IMR-90 (cell line): ENCODE data around the gene FBRSL1. TPM values are rescaled to one million over a fixed set of nuclear protein-coding genes. Genes with fewer than 3 reads are reported as not detected.

Experiments
- ATAC-seq: fragments of 200-7000 bp; cut with Tn5 transposase; 2 replicates; pipeline ENCODE4 v1.9.1; 2020; ENCODE audit warnings: low read depth, mild to moderate bottlenecking, moderate library complexity
- BruUV-seq: library from RNA; stranded (reverse); fragments of 400-500 nt; replicated peaks from 2 replicates; lab custom pipeline; 2021; lab: Mats Ljungman, UMichigan
- CTCF ChIA-PET: fragments of 300-600 bp; formaldehyde crosslinking; extraction: SDS; loops from one replicate; lab custom pipeline; 2021; ENCODE audit warnings: antibody characterized with exemption; lab: Yijun Ruan, JAX
- POLR2A ChIA-PET: fragments of 300-600 bp; sonication (Branson Sonifier 250); formaldehyde crosslinking; loops from one replicate; lab custom pipeline; 2022; ENCODE audit warnings: antibody characterized with exemption; ENCODE audit not compliant: unreplicated experiment; lab: Charles Lee
- DNase-seq: peaks from one replicate; pipeline ENCODE4 v3.0.0; 2013
- H2AFZ ChIP-seq: replicated peaks from 2 replicates; pipeline ENCODE3; 2013; ENCODE audit warnings: low read length, mild to moderate bottlenecking; ENCODE audit not compliant: poor library complexity
- H2AK5ac ChIP-seq: 2 replicates; pipeline ENCODE4 v1.6.1; 2013; ENCODE audit warnings: low read depth, low read length, inconsistent platforms
- H2AK9ac ChIP-seq: replicated peaks from 2 replicates; pipeline ENCODE3; 2013; ENCODE audit warnings: mild to moderate bottlenecking, low read depth, low read length, moderate library complexity; ENCODE audit not compliant: poor library complexity
- H2BK120ac ChIP-seq: 2 replicates; pipeline ENCODE4 v1.6.1; 2013; ENCODE audit warnings: low read depth, low read length, inconsistent platforms
- H2BK15ac ChIP-seq: 3 replicates; pipeline ENCODE4 v1.6.1; 2013; ENCODE audit warnings: low read depth, low read length, inconsistent platforms
- H2BK20ac ChIP-seq: 2 replicates; pipeline ENCODE4 v1.6.1; 2013; ENCODE audit warnings: low read depth, mild to moderate bottlenecking, inconsistent platforms, low read length, moderate library complexity
- H2BK5ac ChIP-seq: 2 replicates; pipeline ENCODE4 v1.6.1; 2013; ENCODE audit warnings: mild to moderate bottlenecking, low read depth, low read length, inconsistent platforms; ENCODE audit not compliant: poor library complexity, severe bottlenecking
- H3K14ac ChIP-seq: replicated peaks from 2 replicates; pipeline ENCODE4 v1.6.1; 2013; ENCODE audit warnings: low read depth, low read length, inconsistent platforms
- H3K18ac ChIP-seq: 2 replicates; pipeline ENCODE4 v1.6.1; 2013; ENCODE audit warnings: low read depth, low read length, control low read depth
- H3K23ac ChIP-seq: 2 replicates; pipeline ENCODE4 v1.6.1; 2013; ENCODE audit warnings: low read depth, low read length, inconsistent platforms
- H3K27ac ChIP-seq: 2 replicates; pipeline ENCODE4 v1.5.1; 2013; ENCODE audit warnings: mild to moderate bottlenecking, control low read depth, low read length; ENCODE audit not compliant: insufficient read depth
- H3K27me3 ChIP-seq: 2 replicates; pipeline ENCODE4 v1.6.1; 2013; ENCODE audit warnings: low read length; ENCODE audit not compliant: control insufficient read depth, insufficient read depth
- H3K36me3 ChIP-seq: 2 replicates; pipeline ENCODE4 v1.6.1; 2013; ENCODE audit warnings: low read length, mixed read lengths; ENCODE audit not compliant: control insufficient read depth, insufficient read depth
- H3K4ac ChIP-seq: 2 replicates; pipeline ENCODE4 v1.6.1; 2013; ENCODE audit warnings: low read depth, low read length, inconsistent platforms
- H3K4me1 ChIP-seq: 2 replicates; pipeline ENCODE4 v1.6.1; 2013; ENCODE audit warnings: low read length, mixed read lengths; ENCODE audit not compliant: control insufficient read depth, insufficient read depth
- H3K4me2 ChIP-seq: 2 replicates; pipeline ENCODE4 v1.6.1; 2013; ENCODE audit warnings: low read depth, mild to moderate bottlenecking, control low read depth, low read length, moderate library complexity
- H3K4me3 ChIP-seq: 2 replicates; pipeline ENCODE4 v1.5.1; 2013; ENCODE audit warnings: low read depth, mild to moderate bottlenecking, control low read depth, low read length, moderate library complexity; ENCODE audit not compliant: insufficient read depth
- H3K56ac ChIP-seq: 2 replicates; pipeline ENCODE4 v1.6.1; 2013; ENCODE audit warnings: low read length, inconsistent platforms; ENCODE audit not compliant: insufficient read depth; ENCODE audit errors: extremely low read depth
- H3K79me1 ChIP-seq, 2 experiments: 2 replicates each; pipeline ENCODE4 v1.6.1; 2013; ENCODE audit warnings: low read length in 2 of 2, inconsistent platforms in 1 of 2, low read depth in 1 of 2
- H3K9ac ChIP-seq: 2 replicates; pipeline ENCODE4 v1.6.1; 2013; ENCODE audit warnings: low read depth, low read length, control low read depth
- H3K9me1 ChIP-seq: 2 replicates; pipeline ENCODE4 v1.6.1; 2013; ENCODE audit warnings: low read length, inconsistent platforms; ENCODE audit not compliant: insufficient read depth
- H3K9me3 ChIP-seq: 2 replicates; pipeline ENCODE4 v1.6.1; 2013; ENCODE audit warnings: low read length; ENCODE audit not compliant: control insufficient read depth, insufficient read depth
- H4K20me1 ChIP-seq: 2 replicates; pipeline ENCODE4 v1.6.1; 2013; ENCODE audit warnings: low read length, inconsistent platforms; ENCODE audit not compliant: insufficient read depth
- H4K5ac ChIP-seq: 2 replicates; pipeline ENCODE4 v1.6.1; 2013; ENCODE audit warnings: mild to moderate bottlenecking, low read depth, low read length, control low read depth
- H4K8ac ChIP-seq, 2 experiments: 2 replicates each; pipeline ENCODE4 v1.6.1; 2013; ENCODE audit warnings: low read depth in 2 of 2, low read length in 2 of 2, control low read depth in 1 of 2, inconsistent platforms in 1 of 2
- H4K91ac ChIP-seq: 2 replicates; pipeline ENCODE4 v1.6.1; 2013; ENCODE audit warnings: low read depth, low read length, inconsistent platforms; ENCODE audit not compliant: insufficient read depth
- BHLHE40 ChIP-seq: fragments of 150-350 bp; IDR thresholded peaks from 2 replicates; pipeline ENCODE4 v1.6.1; 2016; ENCODE audit warnings: mild to moderate bottlenecking, low read depth, low read length
- CEBPB ChIP-seq: IDR thresholded peaks from 2 replicates; pipeline ENCODE4 v1.6.1; 2012; ENCODE audit warnings: low read depth, low read length, improper control_type of control experiment
- CHD1 ChIP-seq: IDR thresholded peaks from 2 replicates; pipeline ENCODE4 v1.6.1; 2012; ENCODE audit warnings: low read depth, low read length, improper control_type of control experiment
- FOS ChIP-seq: fragments of 150-350 bp; IDR thresholded peaks from 2 replicates; pipeline ENCODE4 v1.6.1; 2016; ENCODE audit warnings: low read depth, low read length
- MAFK ChIP-seq: IDR thresholded peaks from 2 replicates; pipeline ENCODE4 v1.6.1; 2012; ENCODE audit warnings: low read depth, low read length, improper control_type of control experiment
- MAZ ChIP-seq: IDR thresholded peaks from 2 replicates; pipeline ENCODE4 v1.6.1; 2012; ENCODE audit warnings: low read depth, mild to moderate bottlenecking, low read length, improper control_type of control experiment, moderate library complexity, borderline replicate concordance
- MXI1 ChIP-seq: IDR thresholded peaks from 2 replicates; pipeline ENCODE4 v1.6.1; 2012; ENCODE audit warnings: low read depth, mild to moderate bottlenecking, low read length, moderate library complexity, borderline replicate concordance
- NFE2L2 ChIP-seq: fragments of 150-350 bp; IDR thresholded peaks from 2 replicates; pipeline ENCODE4 v1.6.1; 2016; ENCODE audit warnings: low read depth, mild to moderate bottlenecking, low read length
- POLR2A ChIP-seq: IDR thresholded peaks from 2 replicates; pipeline ENCODE4 v1.6.1; 2012; ENCODE audit warnings: mild to moderate bottlenecking, low read depth, low read length
- RAD21 ChIP-seq: IDR thresholded peaks from 2 replicates; pipeline ENCODE4 v1.6.1; 2012; ENCODE audit warnings: low read length, improper control_type of control experiment
- RCOR1 ChIP-seq: IDR thresholded peaks from 2 replicates; pipeline ENCODE4 v1.6.1; 2012; ENCODE audit warnings: mild to moderate bottlenecking, low read length, improper control_type of control experiment; ENCODE audit not compliant: insufficient replicate concordance
- RFX5 ChIP-seq: IDR thresholded peaks from 2 replicates; pipeline ENCODE4 v1.8.0; 2012; ENCODE audit warnings: low read depth, mild to moderate bottlenecking, low read length, moderate library complexity
- SMC3 ChIP-seq: fragments of 150-350 bp; IDR thresholded peaks from 2 replicates; pipeline ENCODE4 v1.6.1; 2016; ENCODE audit warnings: low read depth, mild to moderate bottlenecking, antibody characterized with exemption, low read length, moderate library complexity
- WGBS, 2 experiments: methylation state at CpG; one replicate each; pipeline versions ENCODE4 v1.1.5 to v1.1.7; 2013; ENCODE audit warnings: missing lambda C conversion rate in 2 of 2; ENCODE audit not compliant: insufficient read length in 1 of 2; ENCODE audit errors: extremely low coverage in 2 of 2; 5-methylcytosine and 5-hydroxymethylcytosine counted together
- dilution Hi-C: fragments of 300-500 bp; cut with HindIII; formaldehyde crosslinking; loops from one replicate; pipeline ENCODE4 v1.14.3; 2018; ENCODE audit warnings: low sequenced_read_pairs; ENCODE audit not compliant: unreplicated experiment
- in situ Hi-C: fragments of 300-500 bp; cut with MboI; formaldehyde crosslinking; loops from 3 replicates; pipeline ENCODE4 v1.14.3; 2019; ENCODE audit warnings: low sequenced_read_pairs, inconsistent platforms, mixed read lengths
- intact Hi-C: fragments of 100-400 bp; cut with micrococcal nuclease; formaldehyde crosslinking; loops from 2 replicates; pipeline ENCODE4 v1.10.0; 2022
- polyA plus RNA-seq, 3 experiments: library from polyadenylated mRNA; depleted of rRNA; stranded (reverse); fragments of >200 nt; gene quantifications; 2 replicates each; pipeline ENCODE4 v1.2.3, GENCODE V29; 2012; ENCODE audit warnings: low replicate concordance in 1 of 3
- total RNA-seq: library from RNA; depleted of rRNA; stranded (reverse); fragments of >200 nt; gene quantifications from 2 replicates; pipeline ENCODE4 v1.2.3, GENCODE V29; 2012
- TF ChIP-seq, protein P1 (sequence below): fragments of 150-350 bp; IDR thresholded peaks from 2 replicates; pipeline ENCODE4 v1.6.1; 2016; ENCODE audit warnings: low read depth, mild to moderate bottlenecking, low read length, moderate library complexity, borderline replicate concordance
- TF ChIP-seq, protein P2 (sequence below): conservative IDR thresholded peaks from 2 replicates; pipeline ENCODE4 v1.5.1; 2012; ENCODE audit warnings: mild to moderate bottlenecking, low read depth, low read length, improper control_type of control experiment
- TF ChIP-seq, protein P3 (sequence below): fragments of 150-350 bp; IDR thresholded peaks from 2 replicates; pipeline ENCODE4 v1.6.1; 2017; ENCODE audit warnings: mild to moderate bottlenecking, antibody characterized with exemption, low read length, low read depth

FBRSL1 gene
- total and polyA plus RNA-seq, 2 of the 4 experiments (the other 2 are of a cell fraction): 0.36 to 10.8 TPM

DNA sequence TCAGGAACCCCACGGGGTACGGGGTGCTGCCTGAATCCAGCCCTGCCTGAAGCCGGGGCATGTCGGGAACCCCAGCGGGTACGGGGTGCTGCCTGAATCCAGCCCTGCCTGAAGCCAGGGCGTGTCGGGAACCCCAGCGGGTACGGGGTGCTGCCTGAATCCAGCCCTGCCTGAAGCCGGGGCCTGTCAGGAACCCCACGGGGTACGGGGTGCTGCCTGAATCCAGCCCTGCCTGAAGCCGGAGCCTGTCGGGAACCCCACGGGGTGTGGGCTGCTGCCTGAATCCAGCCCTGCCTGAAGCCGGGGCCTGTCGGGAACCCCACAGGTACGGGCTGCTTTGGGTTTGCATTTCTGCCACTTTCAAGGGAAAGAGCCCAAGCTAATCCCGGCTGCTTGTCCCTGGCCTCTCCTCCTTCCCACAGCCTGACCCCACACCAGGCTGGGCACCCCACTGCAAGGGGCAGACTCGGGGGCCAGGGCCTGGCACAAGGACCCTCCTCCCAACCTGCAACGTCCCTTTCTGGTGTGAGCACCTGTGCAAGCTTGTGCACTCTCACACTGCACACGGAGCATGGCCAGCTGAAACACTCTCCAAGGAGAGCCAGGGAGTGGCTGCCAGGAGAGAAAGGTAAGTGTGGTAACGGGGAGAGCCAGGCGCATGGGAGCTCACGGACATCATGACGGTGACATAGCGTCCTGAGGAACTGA, 5.6 kb upstream of the FBRSL1 start:
- Histone ChIP-seq H3K14ac (no peak overlapping the region), H3K9me1 (no peaks in the 10 kb centered on the region), H2AK9ac (no peak overlapping the region), H2AK5ac (no peak overlapping the region), H4K8ac (no peak overlapping the region), H2BK15ac (no peak overlapping the region), H3K4ac (no peak overlapping the region), H2BK20ac (no peak overlapping the region), H2BK5ac (no peak overlapping the region), H3K56ac (no peak overlapping the region), H3K4me1 (no peaks in the 10 kb centered on the region), H3K27ac (no peak overlapping the region), H3K9me3 (no peaks in the 10 kb centered on the region), H3K23ac (no peak overlapping the region), H2BK120ac (no peak overlapping the region), H2AFZ (no peak overlapping the region), H3K18ac (no peak overlapping the region), H3K4me3 (no peak overlapping the region), H3K4me2 (no peak overlapping the region), H3K27me3 (peaks cover 27% of the 10 kb centered on the region), H3K9ac (no peak overlapping the region), H4K20me1 (no peaks in the 10 kb centered on the region), H4K5ac (no peak overlapping the region), H3K36me3 (no peaks in the 10 kb centered on the region), H4K91ac (no peak overlapping the region), H3K79me1 (no peaks in the 10 kb centered on the region)
- no peak for ATAC-seq
- ChIA-PET CTCF (no interaction called here), POLR2A (no interaction called here)
- intact Hi-C loops (no loop called here), in situ Hi-C loops (no loop called here), dilution Hi-C loops (no loop called here)
- WGBS, 2 experiments: 76% methylated on average over 12 of the region's 28 CpGs; no CpG with 5 or more reads in 1 of the 2 experiments
- TF ChIP-seq CHD1 (no peak), MAFK (no peak), POLR2A (no peak), FOS (no peak), SMC3 (no peak), RAD21 (no peak), RCOR1 (no peak), MXI1 (no peak), RFX5 (no peak), NFE2L2 (no peak), CEBPB (no peak), MAZ (no peak), BHLHE40 (no peak)
- TF ChIP-seq, protein P1, sequence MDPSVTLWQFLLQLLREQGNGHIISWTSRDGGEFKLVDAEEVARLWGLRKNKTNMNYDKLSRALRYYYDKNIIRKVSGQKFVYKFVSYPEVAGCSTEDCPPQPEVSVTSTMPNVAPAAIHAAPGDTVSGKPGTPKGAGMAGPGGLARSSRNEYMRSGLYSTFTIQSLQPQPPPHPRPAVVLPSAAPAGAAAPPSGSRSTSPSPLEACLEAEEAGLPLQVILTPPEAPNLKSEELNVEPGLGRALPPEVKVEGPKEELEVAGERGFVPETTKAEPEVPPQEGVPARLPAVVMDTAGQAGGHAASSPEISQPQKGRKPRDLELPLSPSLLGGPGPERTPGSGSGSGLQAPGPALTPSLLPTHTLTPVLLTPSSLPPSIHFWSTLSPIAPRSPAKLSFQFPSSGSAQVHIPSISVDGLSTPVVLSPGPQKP: no peak
- TF ChIP-seq, protein P2, sequence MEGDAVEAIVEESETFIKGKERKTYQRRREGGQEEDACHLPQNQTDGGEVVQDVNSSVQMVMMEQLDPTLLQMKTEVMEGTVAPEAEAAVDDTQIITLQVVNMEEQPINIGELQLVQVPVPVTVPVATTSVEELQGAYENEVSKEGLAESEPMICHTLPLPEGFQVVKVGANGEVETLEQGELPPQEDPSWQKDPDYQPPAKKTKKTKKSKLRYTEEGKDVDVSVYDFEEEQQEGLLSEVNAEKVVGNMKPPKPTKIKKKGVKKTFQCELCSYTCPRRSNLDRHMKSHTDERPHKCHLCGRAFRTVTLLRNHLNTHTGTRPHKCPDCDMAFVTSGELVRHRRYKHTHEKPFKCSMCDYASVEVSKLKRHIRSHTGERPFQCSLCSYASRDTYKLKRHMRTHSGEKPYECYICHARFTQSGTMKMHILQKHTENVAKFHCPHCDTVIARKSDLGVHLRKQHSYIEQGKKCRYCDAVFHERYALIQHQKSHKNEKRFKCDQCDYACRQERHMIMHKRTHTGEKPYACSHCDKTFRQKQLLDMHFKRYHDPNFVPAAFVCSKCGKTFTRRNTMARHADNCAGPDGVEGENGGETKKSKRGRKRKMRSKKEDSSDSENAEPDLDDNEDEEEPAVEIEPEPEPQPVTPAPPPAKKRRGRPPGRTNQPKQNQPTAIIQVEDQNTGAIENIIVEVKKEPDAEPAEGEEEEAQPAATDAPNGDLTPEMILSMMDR: no peak
- TF ChIP-seq, protein P3, sequence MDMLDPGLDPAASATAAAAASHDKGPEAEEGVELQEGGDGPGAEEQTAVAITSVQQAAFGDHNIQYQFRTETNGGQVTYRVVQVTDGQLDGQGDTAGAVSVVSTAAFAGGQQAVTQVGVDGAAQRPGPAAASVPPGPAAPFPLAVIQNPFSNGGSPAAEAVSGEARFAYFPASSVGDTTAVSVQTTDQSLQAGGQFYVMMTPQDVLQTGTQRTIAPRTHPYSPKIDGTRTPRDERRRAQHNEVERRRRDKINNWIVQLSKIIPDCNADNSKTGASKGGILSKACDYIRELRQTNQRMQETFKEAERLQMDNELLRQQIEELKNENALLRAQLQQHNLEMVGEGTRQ: no peak
- no peak for DNase-seq
- BruUV-seq: no TSS peak
